ENCODE data around the gene FAM13A. TPM values are rescaled to one million over a fixed set of nuclear protein-coding genes. Genes with fewer than 3 reads are reported as not detected.
A peak's percentile ranks its signal among the peaks of the same experiment; 100 is the strongest.

FAM13A gene
- total and polyA plus RNA-seq, 2 experiments from 2014 or later, result 19.3 to 44.2 TPM

DNA sequence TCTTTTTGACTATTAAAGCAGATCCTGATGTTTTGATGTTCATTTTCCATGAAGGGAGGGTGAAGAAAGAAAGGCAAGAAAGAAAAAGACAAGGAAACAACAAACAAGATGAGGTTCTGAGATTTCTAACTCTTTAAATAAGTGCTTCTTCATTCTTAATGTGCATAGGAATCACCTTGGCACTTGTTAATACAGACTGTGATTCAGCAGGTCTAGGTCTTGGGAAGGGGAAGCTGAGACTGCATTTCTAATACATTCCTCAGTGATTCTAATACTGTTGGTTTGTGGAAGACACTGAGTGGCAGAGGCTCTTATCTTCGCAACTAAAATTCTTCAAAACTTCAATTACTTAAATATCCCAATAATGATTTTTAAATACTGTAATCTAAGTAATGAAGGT, 264.2 kb downstream of the FAM13A start:
- Histone ChIP-seq H3K9me3 (ENCODE audit: low read depth) (no peaks in the 10 kb centered on the region), H3K36me3 (replicated peaks; ENCODE audit: insufficient read depth, low read depth) (no peaks in the 10 kb centered on the region), H4K20me1 (ENCODE audit: insufficient read depth, poor library complexity, severe bottlenecking) (no peaks in the 10 kb centered on the region), H3K9me2 (replicated peaks; ENCODE audit: insufficient read depth) (no peaks in the 10 kb centered on the region), H3K27ac (peak overlapping the region; percentile 69), H3K4me3 (no peak overlapping the region), H3K27me3 (no peaks in the 10 kb centered on the region), H3K4me2 (no peak overlapping the region), H2AFZ (no peak overlapping the region), H3K79me2 (peaks cover 32% of the 10 kb centered on the region), H3K4me1 (ENCODE audit: insufficient read depth) (peaks cover 7% of the 10 kb centered on the region)
- no peak for DNase-seq (ENCODE audit: low spot score)
- TF ChIP-seq, protein P1, sequence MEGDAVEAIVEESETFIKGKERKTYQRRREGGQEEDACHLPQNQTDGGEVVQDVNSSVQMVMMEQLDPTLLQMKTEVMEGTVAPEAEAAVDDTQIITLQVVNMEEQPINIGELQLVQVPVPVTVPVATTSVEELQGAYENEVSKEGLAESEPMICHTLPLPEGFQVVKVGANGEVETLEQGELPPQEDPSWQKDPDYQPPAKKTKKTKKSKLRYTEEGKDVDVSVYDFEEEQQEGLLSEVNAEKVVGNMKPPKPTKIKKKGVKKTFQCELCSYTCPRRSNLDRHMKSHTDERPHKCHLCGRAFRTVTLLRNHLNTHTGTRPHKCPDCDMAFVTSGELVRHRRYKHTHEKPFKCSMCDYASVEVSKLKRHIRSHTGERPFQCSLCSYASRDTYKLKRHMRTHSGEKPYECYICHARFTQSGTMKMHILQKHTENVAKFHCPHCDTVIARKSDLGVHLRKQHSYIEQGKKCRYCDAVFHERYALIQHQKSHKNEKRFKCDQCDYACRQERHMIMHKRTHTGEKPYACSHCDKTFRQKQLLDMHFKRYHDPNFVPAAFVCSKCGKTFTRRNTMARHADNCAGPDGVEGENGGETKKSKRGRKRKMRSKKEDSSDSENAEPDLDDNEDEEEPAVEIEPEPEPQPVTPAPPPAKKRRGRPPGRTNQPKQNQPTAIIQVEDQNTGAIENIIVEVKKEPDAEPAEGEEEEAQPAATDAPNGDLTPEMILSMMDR (IDR thresholded peaks at IDR 0.05; ENCODE audit: poor library complexity), result no peak
- no peak for TF ChIP-seq EZH2 (IDR thresholded peaks at IDR 0.05; ENCODE audit: borderline replicate concordance)
- no peak for TF ChIP-seq EZH2phosphoT487 (IDR thresholded peaks at IDR 0.05; ENCODE audit: low read depth, severe bottlenecking, unreplicated experiment)
- WGBS (ENCODE audit: low lambda C conversion rate, missing lambda C conversion rate), result 94% methylated on average over 1 of the region's 1 CpG

DNA sequence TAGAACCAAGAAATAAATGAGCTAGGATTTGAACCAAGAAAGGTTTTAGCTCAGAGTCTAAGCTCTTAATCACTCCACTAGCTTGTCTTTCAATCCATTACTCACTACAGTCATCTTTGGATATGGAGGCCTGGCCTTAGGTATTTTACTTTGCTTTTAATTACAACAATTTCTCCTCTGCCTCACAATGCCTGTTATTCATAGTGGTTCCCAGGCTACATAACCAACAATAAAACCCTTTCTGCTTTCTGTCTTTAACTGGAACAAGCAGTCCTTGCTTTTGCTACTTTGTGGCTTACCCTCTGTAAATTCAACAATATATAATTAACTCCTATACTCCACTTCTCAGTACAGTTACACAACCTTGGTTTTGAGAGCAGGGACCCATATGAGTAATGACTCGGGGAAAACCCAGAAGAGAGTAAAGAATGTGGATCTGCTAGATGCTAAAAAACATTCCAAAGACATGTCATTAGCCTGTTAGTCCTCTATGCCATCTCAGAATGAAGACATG, 264.7 kb downstream of the FAM13A start:
- no peak overlapping the region for H2AFZ ChIP-seq
- no peaks in the 10 kb centered on the region for H3K9me2 ChIP-seq (replicated peaks; ENCODE audit: insufficient read depth)
- no peak overlapping the region for H3K4me2 ChIP-seq
- peaks cover 7% of the 10 kb centered on the region for H3K4me1 ChIP-seq (ENCODE audit: insufficient read depth)
- peak overlapping the region; percentile 73 for H3K27ac ChIP-seq
- H3K27me3 ChIP-seq, result no peaks in the 10 kb centered on the region
- peaks cover 27% of the 10 kb centered on the region for H3K79me2 ChIP-seq
- H4K20me1 ChIP-seq (ENCODE audit: insufficient read depth, poor library complexity, severe bottlenecking), result no peaks in the 10 kb centered on the region
- no peaks in the 10 kb centered on the region for H3K9me3 ChIP-seq (ENCODE audit: low read depth)
- H3K4me3 ChIP-seq, result no peak overlapping the region
- no peaks in the 10 kb centered on the region for H3K36me3 ChIP-seq (replicated peaks; ENCODE audit: insufficient read depth, low read depth)
- TF ChIP-seq EZH2phosphoT487 (IDR thresholded peaks at IDR 0.05; ENCODE audit: low read depth, severe bottlenecking, unreplicated experiment), result no peak
- TF ChIP-seq EZH2 (IDR thresholded peaks at IDR 0.05; ENCODE audit: borderline replicate concordance), result no peak
- TF ChIP-seq, protein P1 (IDR thresholded peaks at IDR 0.05; ENCODE audit: poor library complexity), result no peak
- DNase-seq (ENCODE audit: low spot score), result peak; percentile 34
- WGBS (ENCODE audit: low lambda C conversion rate, missing lambda C conversion rate), result 33% methylated on average over 1 of the region's 1 CpG

DNA sequence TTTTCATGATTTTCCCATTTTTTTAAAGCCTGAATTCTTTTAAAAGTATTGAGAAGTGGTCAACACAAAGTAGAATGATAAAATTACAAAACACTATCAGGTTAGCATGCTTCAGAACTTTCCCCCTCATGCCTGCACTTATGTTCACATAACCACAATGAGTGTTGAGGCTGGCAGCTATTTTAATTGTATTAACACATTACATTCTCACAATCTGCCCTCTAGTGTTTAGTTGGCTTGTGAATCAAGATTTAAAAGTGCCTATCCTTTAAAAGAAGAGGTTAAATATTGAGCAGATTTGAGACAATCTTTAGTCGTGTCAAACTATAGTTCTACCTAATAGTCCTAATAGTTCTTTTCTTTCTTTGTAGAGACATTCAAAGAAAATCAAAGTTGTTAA, 265.7 kb downstream of the FAM13A start:
- Histone ChIP-seq H2AFZ (no peak overlapping the region), H3K27ac (peak overlapping the region; percentile 73), H3K4me2 (no peak overlapping the region), H3K9me2 (replicated peaks; ENCODE audit: insufficient read depth) (no peaks in the 10 kb centered on the region), H3K4me3 (no peak overlapping the region), H3K36me3 (replicated peaks; ENCODE audit: insufficient read depth, low read depth) (no peaks in the 10 kb centered on the region), H3K9me3 (ENCODE audit: low read depth) (no peaks in the 10 kb centered on the region), H4K20me1 (ENCODE audit: insufficient read depth, poor library complexity, severe bottlenecking) (no peaks in the 10 kb centered on the region), H3K27me3 (no peaks in the 10 kb centered on the region), H3K79me2 (peaks cover 21% of the 10 kb centered on the region), H3K4me1 (ENCODE audit: insufficient read depth) (peaks cover 7% of the 10 kb centered on the region)
- WGBS (ENCODE audit: low lambda C conversion rate, missing lambda C conversion rate), result 94% methylated on average over 1 of the region's 1 CpG
- TF ChIP-seq EZH2 (IDR thresholded peaks at IDR 0.05; ENCODE audit: borderline replicate concordance) (no peak), EZH2phosphoT487 (IDR thresholded peaks at IDR 0.05; ENCODE audit: low read depth, severe bottlenecking, unreplicated experiment) (no peak)
- TF ChIP-seq, protein P1 (IDR thresholded peaks at IDR 0.05; ENCODE audit: poor library complexity), result no peak
- no peak for DNase-seq (ENCODE audit: low spot score)

DNA sequence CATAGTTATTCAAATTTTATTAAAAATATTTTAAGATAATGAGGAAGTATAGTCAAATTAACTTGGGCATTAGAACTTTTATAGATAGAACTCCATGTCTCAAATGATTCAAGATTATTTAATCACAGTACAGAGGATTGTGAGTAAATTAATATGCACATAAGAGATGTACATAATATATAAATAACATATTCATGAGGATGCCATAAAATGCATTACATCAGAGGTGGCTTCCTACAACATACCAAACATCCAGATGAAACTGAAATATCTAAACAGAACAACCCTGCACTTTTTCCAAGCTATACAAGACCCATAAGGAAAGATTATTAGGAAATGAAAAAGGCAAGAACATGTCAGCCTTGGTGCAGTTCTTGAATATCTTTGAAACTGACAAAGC, 268.1 kb downstream of the FAM13A start:
- Histone ChIP-seq H3K36me3 (replicated peaks; ENCODE audit: insufficient read depth, low read depth) (no peaks in the 10 kb centered on the region), H4K20me1 (ENCODE audit: insufficient read depth, poor library complexity, severe bottlenecking) (no peaks in the 10 kb centered on the region), H3K4me1 (ENCODE audit: insufficient read depth) (peaks cover 7% of the 10 kb centered on the region), H3K4me3 (no peak overlapping the region), H3K79me2 (peaks cover 16% of the 10 kb centered on the region), H3K9me3 (ENCODE audit: low read depth) (no peaks in the 10 kb centered on the region), H3K4me2 (no peak overlapping the region), H3K27ac (no peak overlapping the region), H3K27me3 (no peaks in the 10 kb centered on the region), H3K9me2 (replicated peaks; ENCODE audit: insufficient read depth) (no peaks in the 10 kb centered on the region), H2AFZ (no peak overlapping the region)
- TF ChIP-seq EZH2 (IDR thresholded peaks at IDR 0.05; ENCODE audit: borderline replicate concordance), result no peak
- TF ChIP-seq EZH2phosphoT487 (IDR thresholded peaks at IDR 0.05; ENCODE audit: low read depth, severe bottlenecking, unreplicated experiment), result no peak
- TF ChIP-seq, protein P1 (IDR thresholded peaks at IDR 0.05; ENCODE audit: poor library complexity), result no peak
- no peak for DNase-seq (ENCODE audit: low spot score)

Measured in hepatocyte (in vitro differentiated cells).